GM23248 (cell line): ENCODE results near the gene METTL18. TPM values are rescaled to one million over a fixed set of nuclear protein-coding genes. Genes with fewer than 3 reads are reported as not detected.
A peak's percentile ranks its signal among the peaks of the same experiment; 100 is the strongest.

ENCODE experiments used
- DNase-seq: peaks from one replicate; pipeline ENCODE4 v3.0.0-alpha.2; 2015
- H2AFZ ChIP-seq: fragments of 200-600 bp; sonication (generic); 2 replicates; pipeline ENCODE4 v1.6.1; 2016; ENCODE audit warnings: antibody characterized with exemption
- H3F3A ChIP-seq: fragments of 200-600 bp; sonication (generic); 2 replicates; pipeline ENCODE4 v1.6.1; 2016; ENCODE audit warnings: mild to moderate bottlenecking, antibody characterized with exemption, mixed run types; ENCODE audit not compliant: insufficient read depth
- H3K27ac ChIP-seq: fragments of 200-600 bp; sonication (generic); 2 replicates; pipeline ENCODE4 v1.5.1; 2016; ENCODE audit warnings: mild to moderate bottlenecking
- H3K27me3 ChIP-seq: fragments of 200-600 bp; sonication (generic); replicated peaks from 2 replicates; pipeline ENCODE4 v1.6.1; 2016; ENCODE audit warnings: mild to moderate bottlenecking; ENCODE audit not compliant: insufficient read depth
- H3K36me3 ChIP-seq: fragments of 200-600 bp; sonication (generic); 2 replicates; pipeline ENCODE4 v1.6.1; 2016; ENCODE audit warnings: low read depth, mild to moderate bottlenecking
- H3K4me1 ChIP-seq: fragments of 200-600 bp; sonication (generic); 2 replicates; pipeline ENCODE4 v1.6.1; 2016; ENCODE audit warnings: mild to moderate bottlenecking; ENCODE audit not compliant: insufficient read depth
- H3K4me2 ChIP-seq: fragments of 200-600 bp; sonication (generic); one replicate; pipeline ENCODE4 v1.6.1; 2016; ENCODE audit warnings: mild to moderate bottlenecking; ENCODE audit not compliant: unreplicated experiment
- H3K4me3 ChIP-seq: fragments of 200-600 bp; sonication (generic); 2 replicates; pipeline ENCODE4 v1.5.1; 2016; ENCODE audit warnings: mild to moderate bottlenecking
- H3K79me2 ChIP-seq: fragments of 200-600 bp; sonication (generic); 2 replicates; pipeline ENCODE4 v1.6.1; 2016; ENCODE audit warnings: mild to moderate bottlenecking; ENCODE audit not compliant: insufficient read depth
- H3K9ac ChIP-seq: fragments of 200-600 bp; sonication (generic); 2 replicates; pipeline ENCODE4 v1.6.1; 2016; ENCODE audit warnings: mild to moderate bottlenecking
- H3K9me2 ChIP-seq: fragments of 200-600 bp; sonication (generic); 2 replicates; pipeline ENCODE4 v1.6.1; 2016; ENCODE audit warnings: mixed run types, mild to moderate bottlenecking, moderate library complexity; ENCODE audit not compliant: insufficient read depth
- H3K9me3 ChIP-seq: fragments of 200-600 bp; sonication (generic); one replicate; pipeline ENCODE4 v1.6.1; 2017; ENCODE audit warnings: low read depth
- H4K20me1 ChIP-seq: fragments of 200-600 bp; sonication (generic); 2 replicates; pipeline ENCODE4 v1.6.0; 2016; ENCODE audit not compliant: insufficient read depth
- EZH2 ChIP-seq: fragments of 200-600 bp; sonication (generic); IDR thresholded peaks from 2 replicates; pipeline ENCODE4 v1.6.1; 2018; ENCODE audit warnings: antibody characterized with exemption, mild to moderate bottlenecking; ENCODE audit not compliant: insufficient read depth, poor library complexity, severe bottlenecking
- EZH2phosphoT487 ChIP-seq: fragments of 200-600 bp; sonication (generic); IDR thresholded peaks from 2 replicates; pipeline ENCODE4 v1.6.1; 2018; ENCODE audit warnings: antibody characterized with exemption, moderate library complexity, mild to moderate bottlenecking, low read depth; ENCODE audit not compliant: insufficient read depth
- WGBS, 2 experiments: methylation state at CpG; one replicate each; pipeline ENCODE4 v1.1.6; 2015 to 2017; ENCODE audit warnings: low lambda C conversion rate in 2 of 2, low coverage in 1 of 2; ENCODE audit errors: missing lambda C conversion rate in 2 of 2; 5-methylcytosine and 5-hydroxymethylcytosine counted together
- in situ Hi-C: fragments of 300-500 bp; cut with MboI; formaldehyde crosslinking; loops from 2 replicates; pipeline ENCODE4 v1.15.0; 2020
- polyA plus RNA-seq: library from polyadenylated mRNA; unstranded; fragments of >200 nt; fragmentation: Nextera tagmentation; extraction: Ambion mirVana; gene quantifications from 2 replicates; pipeline ENCODE4 v1.2.1, GENCODE V29; 2016
- total RNA-seq: library from RNA; depleted of rRNA; stranded (reverse); fragments of >200 nt; shearing (Covaris generic); gene quantifications from 2 replicates; pipeline ENCODE4 v1.2.3, GENCODE V29; 2014; rRNA removed

Gene METTL18
- 7.8 and 12.8 TPM in 2 replicates for total RNA-seq
- polyA plus RNA-seq: 6.9 and 8.2 TPM in 2 replicates

GRCh38 chr1:169794530-169795416 is at the start of gene METTL18:
Gene METTL18, minus strand, starts transcription at chr1:169794907. Its CDS starts 1,212 bp downstream, at chr1:169793695.
- Histone ChIP-seq H3K4me1 (peaks cover 12% of the 10 kb centered on the region), H3K9me2 (no peaks in the 10 kb centered on the region), H3K27me3 (no peaks in the 10 kb centered on the region), H3K9me3 (no peaks in the 10 kb centered on the region), H3K79me2 (peaks cover 44% of the 10 kb centered on the region), H2AFZ (peak within 1 kb of the TSS; percentile 100), H3K27ac (peak within 1 kb of the TSS; percentile 62), H3F3A (no peaks in the 10 kb centered on the region), H3K4me3 (peak within 1 kb of the TSS; percentile 99), H3K4me2 (peak within 1 kb of the TSS; percentile 98), H4K20me1 (no peaks in the 10 kb centered on the region), H3K36me3 (no peaks in the 10 kb centered on the region), H3K9ac (peak within 1 kb of the TSS; percentile 89)
- TF ChIP-seq EZH2 (no peak), EZH2phosphoT487 (no peak)
- peak; percentile 95 for DNase-seq
- in situ Hi-C loops: no loop called here
- WGBS, 2 experiments: 1% methylated on average over 48 of the region's 48 CpGs

- H3K36me3 ChIP-seq: 0 out of 2 replicates have a peak, but pooled peaks cover 14% of the 10 kb centered on the region
- no peak overlapping the region for H3K4me3 ChIP-seq
- H3K4me2 ChIP-seq: no peak overlapping the region
- no peaks in the 10 kb centered on the region for H3K27me3 ChIP-seq
- H3K9me3 ChIP-seq: no peaks in the 10 kb centered on the region
- in situ Hi-C loops: no loop called here
- H3K4me1 ChIP-seq: no peaks in the 10 kb centered on the region
- H3K27ac ChIP-seq: no peak overlapping the region
- H4K20me1 ChIP-seq: no peaks in the 10 kb centered on the region
- no peaks in the 10 kb centered on the region for H3K79me2 ChIP-seq
- no peak overlapping the region for H2AFZ ChIP-seq
- no peak for DNase-seq
- H3K9ac ChIP-seq: no peak overlapping the region
- H3K9me2 ChIP-seq: no peaks in the 10 kb centered on the region
- TF ChIP-seq EZH2: no peak
- no peak for TF ChIP-seq EZH2phosphoT487
- WGBS, 2 experiments: 82 to 84% methylated on average over 4 of the region's 4 CpGs
- H3F3A ChIP-seq: 0 out of 2 replicates have a peak, but pooled peaks cover 4% of the 10 kb centered on the region
Measured at GRCh38 chr1:169838942-169839341, 44.2 kb upstream of the METTL18 start.

- 0 out of 2 replicates have a peak, but pooled peaks cover 11% of the 10 kb centered on the region for H3K36me3 ChIP-seq
- no peaks in the 10 kb centered on the region for H3K9me2 ChIP-seq
- H3K4me2 ChIP-seq: no peak overlapping the region
- H3K79me2 ChIP-seq: no peaks in the 10 kb centered on the region
- H4K20me1 ChIP-seq: no peaks in the 10 kb centered on the region
- H3K27ac ChIP-seq: no peak overlapping the region
- H3K9ac ChIP-seq: no peak overlapping the region
- no peak for DNase-seq
- no peaks in the 10 kb centered on the region for H3K9me3 ChIP-seq
- no peaks in the 10 kb centered on the region for H3K4me1 ChIP-seq
- H2AFZ ChIP-seq: no peak overlapping the region
- no peak overlapping the region for H3K4me3 ChIP-seq
- TF ChIP-seq EZH2 (no peak), EZH2phosphoT487 (no peak)
- in situ Hi-C loops: no loop called here
- WGBS, 2 experiments: 96 to 98% methylated on average over 1 of the region's 1 CpG
- H3K27me3 ChIP-seq: no peaks in the 10 kb centered on the region
- 0 out of 2 replicates have a peak, but pooled peaks cover 4% of the 10 kb centered on the region for H3F3A ChIP-seq
Measured at GRCh38 chr1:169836198-169836597, 41.5 kb upstream of the METTL18 start.

GRCh38 chr1:169835647-169836046 is 40.9 kb upstream of the METTL18 start:
- 0 out of 2 replicates have a peak, but pooled peaks cover 4% of the 10 kb centered on the region for H3F3A ChIP-seq

More at GRCh38 chr1:169835647-169836046, 40.9 kb upstream of the METTL18 start:
- H3K27me3 ChIP-seq: no peaks in the 10 kb centered on the region
- DNase-seq: no peak
- H3K4me2 ChIP-seq: no peak overlapping the region
- H3K4me3 ChIP-seq: no peak overlapping the region
- H4K20me1 ChIP-seq: no peaks in the 10 kb centered on the region
- no peak overlapping the region for H3K27ac ChIP-seq
- 76 to 87% methylated on average over 1 of the region's 1 CpG for WGBS, 2 experiments
- H3K9ac ChIP-seq: no peak overlapping the region
- H3K4me1 ChIP-seq: no peaks in the 10 kb centered on the region
- H3K36me3 ChIP-seq: peaks cover 14% of the 10 kb centered on the region; the same call in 1 of the 2 replicates
- H2AFZ ChIP-seq: no peak overlapping the region
- in situ Hi-C loops: no loop called here
- no peaks in the 10 kb centered on the region for H3K9me3 ChIP-seq
- no peaks in the 10 kb centered on the region for H3K9me2 ChIP-seq
- no peaks in the 10 kb centered on the region for H3K79me2 ChIP-seq
- TF ChIP-seq EZH2phosphoT487 (no peak), EZH2 (no peak)
